Measurements from ENCODE around the gene SPOCK1.

The SPOCK1 gene

DNA sequence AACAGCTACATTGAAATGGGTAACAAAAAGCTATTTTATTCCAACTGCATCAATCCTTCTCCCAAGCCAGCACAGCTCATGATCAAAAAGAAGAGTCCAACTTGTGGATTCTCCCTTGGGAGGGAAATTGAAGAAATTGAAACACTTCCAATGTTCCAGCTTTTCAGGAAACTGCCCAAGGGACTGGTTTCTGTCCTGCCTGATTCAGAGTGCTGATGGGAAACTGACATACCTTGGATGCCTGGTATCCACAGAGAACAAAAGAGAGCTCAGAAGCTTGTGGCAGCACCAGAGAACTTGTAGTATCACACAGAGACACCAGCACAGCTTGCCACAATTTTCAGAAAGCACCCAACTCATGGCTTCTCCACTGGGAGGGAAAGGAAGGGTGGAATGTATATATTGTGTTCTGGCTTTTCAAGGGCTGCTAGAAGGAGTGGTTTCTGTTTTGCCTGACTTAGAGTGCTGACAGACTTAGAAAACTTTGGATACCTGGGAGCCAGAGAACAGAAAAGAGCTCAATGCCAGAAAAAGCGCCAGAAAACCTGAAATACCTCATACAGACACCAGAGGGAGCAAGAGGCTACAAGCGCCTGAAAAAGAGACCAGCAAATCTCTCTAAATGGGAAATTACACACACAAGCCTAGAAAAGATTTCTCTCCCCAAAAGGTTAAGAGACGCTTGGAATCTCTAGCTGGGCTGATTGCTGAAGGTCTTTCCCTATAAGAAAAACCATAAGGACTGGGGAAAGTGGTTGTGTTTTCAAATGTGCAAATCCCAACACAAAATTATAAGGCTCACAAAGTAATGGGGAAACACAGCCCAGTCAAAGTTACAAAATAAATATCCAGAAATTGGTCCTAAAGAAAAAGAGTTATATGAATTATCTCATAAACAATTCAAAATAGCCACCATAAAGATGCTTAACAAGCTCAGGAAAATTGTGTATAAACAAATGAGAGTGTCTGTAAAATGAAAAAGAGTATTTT is 178.8 kb downstream of the SPOCK1 start:
- no peak overlapping the region for H3K4me3 ChIP-seq (replicated peaks; ENCODE audit: low read depth, low read length)
- DNase-seq (ENCODE audit: extremely low read depth, low read depth): peak; percentile 40
- TF ChIP-seq, protein P1, sequence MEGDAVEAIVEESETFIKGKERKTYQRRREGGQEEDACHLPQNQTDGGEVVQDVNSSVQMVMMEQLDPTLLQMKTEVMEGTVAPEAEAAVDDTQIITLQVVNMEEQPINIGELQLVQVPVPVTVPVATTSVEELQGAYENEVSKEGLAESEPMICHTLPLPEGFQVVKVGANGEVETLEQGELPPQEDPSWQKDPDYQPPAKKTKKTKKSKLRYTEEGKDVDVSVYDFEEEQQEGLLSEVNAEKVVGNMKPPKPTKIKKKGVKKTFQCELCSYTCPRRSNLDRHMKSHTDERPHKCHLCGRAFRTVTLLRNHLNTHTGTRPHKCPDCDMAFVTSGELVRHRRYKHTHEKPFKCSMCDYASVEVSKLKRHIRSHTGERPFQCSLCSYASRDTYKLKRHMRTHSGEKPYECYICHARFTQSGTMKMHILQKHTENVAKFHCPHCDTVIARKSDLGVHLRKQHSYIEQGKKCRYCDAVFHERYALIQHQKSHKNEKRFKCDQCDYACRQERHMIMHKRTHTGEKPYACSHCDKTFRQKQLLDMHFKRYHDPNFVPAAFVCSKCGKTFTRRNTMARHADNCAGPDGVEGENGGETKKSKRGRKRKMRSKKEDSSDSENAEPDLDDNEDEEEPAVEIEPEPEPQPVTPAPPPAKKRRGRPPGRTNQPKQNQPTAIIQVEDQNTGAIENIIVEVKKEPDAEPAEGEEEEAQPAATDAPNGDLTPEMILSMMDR (IDR thresholded peaks at IDR 0.05; ENCODE audit: low read depth, low read length, missing control alignments): peak; percentile 81

DNA sequence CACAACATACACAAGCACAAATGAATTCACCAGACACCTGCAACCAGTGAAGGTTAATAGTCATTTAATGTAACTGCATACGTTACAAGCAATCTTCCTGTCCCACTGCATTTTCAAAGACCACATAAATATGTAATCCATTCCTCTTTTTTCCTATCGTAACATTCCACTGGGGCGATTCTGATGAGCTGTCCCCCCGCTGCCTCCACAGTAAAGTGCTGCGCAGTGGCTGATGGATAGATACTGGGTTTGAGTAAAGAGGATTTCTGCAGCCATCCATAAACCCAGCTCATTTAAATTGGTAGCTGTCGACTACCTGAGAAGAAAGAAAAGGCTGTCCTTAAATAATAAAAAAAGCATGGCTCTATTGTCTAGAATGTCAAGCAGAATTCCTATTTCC is 181.1 kb downstream of the SPOCK1 start:
- no peak overlapping the region for H3K4me3 ChIP-seq (replicated peaks; ENCODE audit: low read depth, low read length)
- no peak for DNase-seq (ENCODE audit: extremely low read depth, low read depth)
- TF ChIP-seq, protein P1 (IDR thresholded peaks at IDR 0.05; ENCODE audit: low read depth, low read length, missing control alignments): no peak

DNA sequence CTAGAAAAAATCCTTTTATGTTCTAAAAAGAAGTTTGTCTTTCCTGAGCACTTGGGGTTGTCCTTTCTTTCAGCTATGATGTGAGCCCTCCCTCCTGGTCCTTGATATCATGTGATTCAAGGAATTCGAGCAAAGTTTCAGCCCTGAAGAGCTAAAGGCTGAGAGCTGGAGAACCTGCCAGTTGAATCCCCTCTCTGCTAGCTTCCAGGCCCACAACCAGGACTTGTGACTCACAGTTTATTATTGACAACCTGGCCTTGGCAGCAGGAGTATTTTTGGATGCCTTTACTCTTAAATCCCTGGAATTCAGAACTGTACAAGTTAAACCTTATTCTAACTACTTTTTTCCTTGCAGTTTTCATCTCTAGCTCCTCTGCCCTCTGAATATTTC is 182.8 kb downstream of the SPOCK1 start:
- TF ChIP-seq, protein P1 (IDR thresholded peaks at IDR 0.05; ENCODE audit: low read depth, low read length, missing control alignments): no peak
- no peak overlapping the region for H3K4me3 ChIP-seq (replicated peaks; ENCODE audit: low read depth, low read length)
- no peak for DNase-seq (ENCODE audit: extremely low read depth, low read depth)

DNA sequence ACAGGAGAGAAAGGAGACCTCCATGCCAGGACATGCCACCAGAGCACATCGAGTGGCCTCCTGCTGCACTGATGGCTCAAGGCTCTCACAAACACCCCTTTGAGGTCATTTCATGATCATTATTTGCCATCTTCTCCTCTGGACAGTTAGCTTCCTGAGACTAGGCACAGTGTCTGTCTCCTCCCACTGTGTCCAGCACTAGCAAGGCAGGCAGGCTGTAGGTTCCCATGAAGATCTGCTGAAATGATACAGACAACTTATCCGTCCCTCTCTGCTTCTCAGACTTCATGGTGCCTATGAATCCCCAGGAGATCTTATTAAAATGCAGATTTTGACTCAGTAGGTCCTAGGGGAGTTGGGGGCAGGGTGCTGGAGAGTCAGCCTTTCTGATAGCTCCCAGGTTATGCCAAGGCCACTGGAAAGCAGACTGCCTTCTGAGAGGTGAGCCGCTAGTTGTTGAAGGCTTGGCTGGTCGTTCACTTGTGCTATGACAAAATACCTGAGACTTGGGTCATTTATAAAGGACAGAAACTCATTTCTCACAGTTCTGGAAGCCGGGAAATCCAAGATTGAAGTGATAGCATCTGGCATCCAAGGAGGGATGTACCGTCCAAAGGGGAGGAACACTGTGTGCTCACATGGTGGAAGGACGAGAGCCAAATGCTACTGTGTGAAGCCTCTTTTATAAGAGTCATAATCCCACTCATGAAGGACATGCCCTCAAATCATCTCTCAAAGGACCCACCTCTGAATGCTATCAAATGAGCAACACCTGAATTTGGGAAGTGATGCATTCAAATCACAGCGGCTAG is 183.4 kb downstream of the SPOCK1 start:
- TF ChIP-seq, protein P1 (IDR thresholded peaks at IDR 0.05; ENCODE audit: low read depth, low read length, missing control alignments): no peak
- no peak overlapping the region for H3K4me3 ChIP-seq (replicated peaks; ENCODE audit: low read depth, low read length)
- no peak for DNase-seq (ENCODE audit: extremely low read depth, low read depth)

DNA sequence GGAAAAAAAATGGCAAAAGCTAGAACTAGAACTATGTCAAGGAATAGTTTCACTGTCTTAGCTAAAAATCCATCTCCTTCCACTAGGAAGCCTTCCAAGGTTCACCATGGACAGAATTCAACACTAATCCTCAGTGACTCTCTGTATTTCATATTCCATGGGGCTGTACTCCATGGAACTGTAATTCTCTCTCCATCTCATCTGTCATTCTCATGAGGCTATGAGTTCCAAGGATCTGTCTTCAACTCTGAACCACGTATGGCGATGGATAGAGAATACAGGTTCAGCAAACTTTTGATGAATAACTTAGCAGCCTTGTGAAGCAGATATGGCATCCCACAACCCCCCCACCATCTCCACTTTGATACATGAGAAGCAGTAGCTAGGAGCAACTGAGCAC is 184.0 kb downstream of the SPOCK1 start:
- TF ChIP-seq, protein P1 (IDR thresholded peaks at IDR 0.05; ENCODE audit: low read depth, low read length, missing control alignments): no peak
- DNase-seq (ENCODE audit: extremely low read depth, low read depth): no peak
- H3K4me3 ChIP-seq (replicated peaks; ENCODE audit: low read depth, low read length): no peak overlapping the region

DNA sequence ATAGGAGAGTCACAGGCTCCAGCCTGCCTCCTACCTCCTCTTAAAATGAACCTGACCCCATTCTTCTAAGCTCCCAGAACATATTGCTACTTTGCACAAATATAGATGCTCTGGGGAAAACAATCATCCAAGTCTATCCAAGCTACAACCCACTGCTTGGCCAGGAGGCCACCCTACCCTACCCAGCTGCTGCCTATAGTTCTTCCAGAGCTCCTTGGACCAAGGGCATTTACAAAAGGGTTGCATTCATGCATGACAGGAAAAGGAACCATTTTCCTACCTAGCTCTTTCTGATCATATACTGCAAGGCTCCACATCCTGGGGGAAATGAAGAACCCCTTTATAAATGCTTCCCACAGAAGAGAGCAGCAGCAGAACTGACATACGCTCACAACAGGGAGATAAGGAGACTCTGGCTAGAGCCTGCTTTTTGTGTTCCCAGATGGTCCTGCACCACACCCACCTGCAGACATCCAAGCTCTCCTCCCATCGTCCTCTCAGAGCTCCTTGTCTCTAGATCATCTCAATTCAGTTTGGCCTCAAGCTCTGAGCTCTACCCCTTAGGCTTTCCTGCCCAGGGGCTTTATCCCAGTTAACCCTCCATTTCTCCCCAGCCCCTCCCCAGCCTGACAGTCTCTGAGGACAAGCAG is 185.5 kb downstream of the SPOCK1 start:
- no peak for DNase-seq (ENCODE audit: extremely low read depth, low read depth)
- H3K4me3 ChIP-seq (replicated peaks; ENCODE audit: low read depth, low read length): no peak overlapping the region
- TF ChIP-seq, protein P1 (IDR thresholded peaks at IDR 0.05; ENCODE audit: low read depth, low read length, missing control alignments): no peak
